GM12878 (cell line): ENCODE measurements around the gene CABLES1. TPM values are rescaled to one million over a fixed set of nuclear protein-coding genes. Genes with fewer than 3 reads are reported as not detected.

ENCODE experiments used
- ATAC-seq: fragments of 200-7000 bp; cut with Tn5 transposase; 3 replicates; pipeline ENCODE4 v1.9.1; 2020; ENCODE audit warnings: mild to moderate bottlenecking, moderate library complexity
- BruUV-seq: library from RNA; stranded (reverse); fragments of 400-500 nt; replicated peaks from 2 replicates; lab custom pipeline; 2021; lab: Mats Ljungman, UMichigan
- CTCF ChIA-PET: fragments of 300-600 bp; sonication (Branson Sonifier 250); formaldehyde crosslinking; extraction: SDS; loops from one replicate; lab custom pipeline; 2021; ENCODE audit warnings: inconsistent platforms; lab: Yijun Ruan, JAX
- POLR2A ChIA-PET: fragments of 350-600 bp; formaldehyde crosslinking; extraction: SDS; loops from one replicate; lab custom pipeline; 2021; ENCODE audit warnings: inconsistent platforms; lab: Charles Lee
- RAD21 ChIA-PET: fragments of 300-600 bp; sonication (Branson Sonifier 250); formaldehyde crosslinking; loops from one replicate; lab custom pipeline; 2023; ENCODE audit warnings: antibody characterized with exemption; ENCODE audit not compliant: unreplicated experiment; lab: Charles Lee
- SMC1A ChIA-PET: fragments of 300-600 bp; sonication (Branson Sonifier 250); formaldehyde crosslinking; loops from one replicate; lab custom pipeline; 2023; ENCODE audit not compliant: unreplicated experiment, uncharacterized antibody; lab: Charles Lee
- DNase-seq: peaks from one replicate; pipeline ENCODE4 v3.0.0-alpha.2; 2011; ENCODE audit warnings: low read depth, low spot score
- FAIRE-seq: peaks from 3 replicates; lab custom pipeline; 2011; peaks lifted over from hg19 to GRCh38; lab: Jason Lieb, UNC
- H2AFZ ChIP-seq: 2 replicates; pipeline ENCODE4 v1.6.0; 2011; ENCODE audit warnings: low read depth, low read length, control low read depth; ENCODE audit not compliant: control insufficient read depth
- H3K27ac ChIP-seq: 2 replicates; pipeline ENCODE4 v1.5.1; 2011; ENCODE audit warnings: control low read depth; ENCODE audit not compliant: control insufficient read depth, insufficient read depth
- H3K27me3 ChIP-seq, 2 experiments: replicated peaks in 1 of 2; 2 replicates each; pipeline versions ENCODE4 v1.6.0 to v1.6.1; 2011; ENCODE audit warnings: low read length in 1 of 2; ENCODE audit not compliant: control insufficient read depth in 2 of 2, insufficient read depth in 2 of 2
- H3K36me3 ChIP-seq, 2 experiments: 2 replicates each; pipeline ENCODE4 v1.5.1; 2011; ENCODE audit warnings: low read length in 1 of 2; ENCODE audit not compliant: control insufficient read depth in 2 of 2, insufficient read depth in 2 of 2
- H3K4me1 ChIP-seq: 2 replicates; pipeline ENCODE4 v1.6.1; 2011; ENCODE audit warnings: mild to moderate bottlenecking, low read length, moderate library complexity, mixed read lengths; ENCODE audit not compliant: control insufficient read depth, insufficient read depth
- H3K4me2 ChIP-seq: 2 replicates; pipeline ENCODE4 v1.6.0; 2011; ENCODE audit warnings: control low read depth; ENCODE audit not compliant: control insufficient read depth, insufficient read depth
- H3K4me3 ChIP-seq: fragments of 200-600 bp; sonication (generic); 2 replicates; pipeline ENCODE4 v1.5.1; 2016
- H3K79me2 ChIP-seq: 2 replicates; pipeline ENCODE4 v1.6.0; 2011; ENCODE audit warnings: low read length; ENCODE audit not compliant: control insufficient read depth, insufficient read depth
- H3K9ac ChIP-seq: 2 replicates; pipeline ENCODE4 v1.8.0; 2011; ENCODE audit warnings: low read length, control low read depth, mixed read lengths; ENCODE audit not compliant: control insufficient read depth, insufficient read depth
- H3K9me3 ChIP-seq: replicated peaks from 3 replicates; pipeline ENCODE4 v1.5.1; 2011; ENCODE audit warnings: mild to moderate bottlenecking, low read length; ENCODE audit not compliant: control insufficient read depth, insufficient read depth
- H4K20me1 ChIP-seq: 2 replicates; pipeline ENCODE4 v1.6.0; 2011; ENCODE audit not compliant: control insufficient read depth, insufficient read depth
- HCFC1 ChIP-seq: fragments of 150-350 bp; IDR thresholded peaks from 2 replicates; pipeline ENCODE4 v1.6.1; 2014; ENCODE audit warnings: low read length
- POLR2A ChIP-seq: IDR thresholded peaks from 2 replicates; pipeline ENCODE4 v1.6.1; 2011; ENCODE audit warnings: low read depth, mild to moderate bottlenecking, low read length
- SIN3A ChIP-seq: IDR thresholded peaks from 2 replicates; pipeline ENCODE4 v1.6.1; 2012; ENCODE audit warnings: low read depth, low read length, improper control_type of control experiment
- SMARCA5 ChIP-seq: fragments of 450-650 bp; IDR thresholded peaks from 2 replicates; pipeline ENCODE4 v1.6.1; 2017; ENCODE audit warnings: mild to moderate bottlenecking
- WGBS: methylation state at CpG from one replicate; pipeline ENCODE4 v1.1.6; 2016; ENCODE audit warnings: low lambda C conversion rate; ENCODE audit not compliant: insufficient replicate concordance, insufficient coverage; ENCODE audit errors: missing lambda C conversion rate; 5-methylcytosine and 5-hydroxymethylcytosine counted together
- in situ Hi-C: fragments of 300-500 bp; cut with MboI; formaldehyde crosslinking; loops from 9 replicates; pipeline ENCODE4 v1.14.3; 2018; ENCODE audit warnings: mixed read lengths
- intact Hi-C: fragments of 100-400 bp; cut with micrococcal nuclease; formaldehyde crosslinking; loops from one replicate; pipeline ENCODE4 v1.14.2; 2022; ENCODE audit not compliant: unreplicated experiment
- polyA plus RNA-seq, 11 experiments: library from polyadenylated mRNA; depleted of rRNA in 4 of 11; unstranded in 6 of 11; stranded (reverse) in 5 of 11; fragments of >200 nt; fragmentation: Nextera tagmentation in 4 of 11; fragmentation: Illumina TruSeq in 1 of 11; extraction: Ambion mirVana in 4 of 11; extraction: Trizol in 1 of 11; gene quantifications; 1 replicate in 1 of 11; 2 replicates in 10 of 11; pipeline versions ENCODE4 v1.2.1 to v1.2.3, GENCODE V29; 2011 to 2016; ENCODE audit warnings: inconsistent platforms in 2 of 11, missing spikeins in 2 of 11, low read depth in 1 of 11
- total RNA-seq, 4 experiments: library from RNA; depleted of rRNA in 3 of 4; stranded (reverse); fragments of >200 nt in 3 of 4; fragmentation: Illumina TruSeq in 1 of 4; extraction: Trizol in 1 of 4; gene quantifications; 2 replicates each; pipeline versions ENCODE4 v1.2.1 to v1.2.3, GENCODE V29; 2013 to 2021
- TF ChIP-seq, protein P1 (sequence below): fragments of 450-650 bp; IDR thresholded peaks from 2 replicates; pipeline ENCODE4 v1.6.1; 2016; ENCODE audit warnings: mild to moderate bottlenecking

The CABLES1 gene
- total and polyA plus RNA-seq, 10 of the 15 experiments (the other 5 are each of a cell fraction or from before 2014, with no cell fraction given), result 2.9 to 27.2 (median 8.2) TPM

GRCh38 chr18:23235860-23236259 lies 100.6 kb downstream of the CABLES1 start:
- ChIA-PET CTCF (no interaction called here), POLR2A (interaction anchor here (1.1 to 2.9 kb wide), 2 partner anchors 7 to 99 kb away, joined by 4 to 17 read pairs; no protein-coding TSS in a partner anchor), RAD21 (interaction anchor here (2.6 to 4.7 kb wide), 2 partner anchors 8 to 103 kb away, joined by 21 to 29 read pairs; no protein-coding TSS in a partner anchor), SMC1A (interaction anchor here (1.2 to 4.5 kb wide), 3 partner anchors 10 to 102 kb away, joined by 3 to 52 read pairs (median 19); no protein-coding TSS in a partner anchor)
- intact Hi-C loops, result loop anchor here (2.0 to 10.0 kb wide), 5 partner anchors 49 to 779 kb away; partner anchors contain the start of genes RMC1 and TTC39C
- Histone ChIP-seq H4K20me1 (no peaks in the 10 kb centered on the region), H3K9ac (no peak overlapping the region), H3K36me3 (peaks cover 4 to 6% of the 10 kb centered on the region in 2 experiments; a peak in 2 of 4 replicates), H3K27me3 (no peaks in the 10 kb centered on the region), H3K4me3 (no peak overlapping the region), H2AFZ (no peak overlapping the region), H3K4me2 (no peak overlapping the region), H3K79me2 (no peaks in the 10 kb centered on the region; the same call in 1 of the 2 replicates), H3K9me3 (no peaks in the 10 kb centered on the region; the same call in 2 of the 3 replicates), H3K4me1 (peaks cover 54% of the 10 kb centered on the region), H3K27ac (no peak overlapping the region)
- ATAC-seq, result no peak
- BruUV-seq, result no TSS peak
- FAIRE-seq, result no peak
- in situ Hi-C loops, result loop anchor here (5.0 kb wide), 1 partner anchor 121 kb away; no protein-coding TSS in a partner anchor
- no peak for DNase-seq
- 0 out of 2 replicates have a peak, but pooled peaks have one; percentile 20 for TF ChIP-seq POLR2A
- TF ChIP-seq SIN3A, result no peak
- TF ChIP-seq HCFC1, result no peak
- TF ChIP-seq, protein P1, sequence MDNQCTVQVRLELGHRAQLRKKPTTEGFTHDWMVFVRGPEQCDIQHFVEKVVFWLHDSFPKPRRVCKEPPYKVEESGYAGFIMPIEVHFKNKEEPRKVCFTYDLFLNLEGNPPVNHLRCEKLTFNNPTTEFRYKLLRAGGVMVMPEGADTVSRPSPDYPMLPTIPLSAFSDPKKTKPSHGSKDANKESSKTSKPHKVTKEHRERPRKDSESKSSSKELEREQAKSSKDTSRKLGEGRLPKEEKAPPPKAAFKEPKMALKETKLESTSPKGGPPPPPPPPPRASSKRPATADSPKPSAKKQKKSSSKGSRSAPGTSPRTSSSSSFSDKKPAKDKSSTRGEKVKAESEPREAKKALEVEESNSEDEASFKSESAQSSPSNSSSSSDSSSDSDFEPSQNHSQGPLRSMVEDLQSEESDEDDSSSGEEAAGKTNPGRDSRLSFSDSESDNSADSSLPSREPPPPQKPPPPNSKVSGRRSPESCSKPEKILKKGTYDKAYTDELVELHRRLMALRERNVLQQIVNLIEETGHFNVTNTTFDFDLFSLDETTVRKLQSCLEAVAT, result no peak
- TF ChIP-seq SMARCA5, result no peak
- WGBS, result 86% methylated on average over 11 of the region's 11 CpGs
